Subcutaneous adipose tissue (tissue), 4 donors: Measurements from ENCODE around the gene PLCB1. TPM values are rescaled to one million over a fixed set of nuclear protein-coding genes. Genes with fewer than 3 reads are reported as not detected.

Source experiments
- total RNA-seq, 4 donors: library from RNA; depleted of rRNA; stranded (reverse); fragments of >200 nt; gene quantifications; one replicate each; pipeline ENCODE4 v1.1.0, GENCODE V29; 2016
- TF ChIP-seq, protein P1 (sequence below): fragments of 450-650 bp; IDR thresholded peaks from one replicate; pipeline ENCODE4 v1.5.1; 2016; ENCODE audit warnings: low read depth, mild to moderate bottlenecking, control low read depth, antibody characterized with exemption, moderate library complexity

The PLCB1 gene
- total RNA-seq, 4 donors from 2014 or later, result 14.1 to 26.7 (median 18.4) TPM

DNA sequence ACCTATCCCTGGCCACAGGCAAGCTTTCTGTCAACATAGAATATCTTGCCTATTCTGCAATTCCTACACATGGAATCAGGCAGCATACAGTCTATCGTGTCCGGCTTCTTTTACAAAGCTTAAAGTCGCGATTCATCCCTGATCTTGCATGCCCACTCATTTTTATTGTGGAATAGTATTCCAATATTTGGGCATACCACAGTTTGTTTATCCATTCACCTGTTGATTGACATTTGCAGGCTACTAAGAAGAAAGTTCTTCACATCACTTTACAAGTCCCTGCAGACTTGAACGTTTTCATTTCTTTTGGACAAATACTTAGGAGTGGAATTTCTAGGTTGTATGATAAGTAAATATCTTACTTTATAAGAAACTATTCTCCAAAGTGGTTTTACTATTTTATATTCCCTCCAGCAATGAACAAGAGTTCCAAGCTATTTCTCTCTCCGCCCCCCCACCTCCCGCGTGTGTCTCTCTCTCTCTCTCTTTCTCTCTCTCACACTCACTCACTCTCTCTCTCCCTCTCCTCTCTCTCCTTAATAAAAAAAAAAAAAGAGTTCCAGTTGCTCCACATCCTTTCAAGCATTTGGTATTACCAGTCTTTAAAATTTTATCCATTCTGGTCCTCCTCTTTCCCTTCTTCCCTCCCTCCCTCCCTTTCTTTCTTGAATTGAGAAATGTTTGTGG is 1.1 kb upstream of the PLCB1 start:
- TF ChIP-seq, protein P1, sequence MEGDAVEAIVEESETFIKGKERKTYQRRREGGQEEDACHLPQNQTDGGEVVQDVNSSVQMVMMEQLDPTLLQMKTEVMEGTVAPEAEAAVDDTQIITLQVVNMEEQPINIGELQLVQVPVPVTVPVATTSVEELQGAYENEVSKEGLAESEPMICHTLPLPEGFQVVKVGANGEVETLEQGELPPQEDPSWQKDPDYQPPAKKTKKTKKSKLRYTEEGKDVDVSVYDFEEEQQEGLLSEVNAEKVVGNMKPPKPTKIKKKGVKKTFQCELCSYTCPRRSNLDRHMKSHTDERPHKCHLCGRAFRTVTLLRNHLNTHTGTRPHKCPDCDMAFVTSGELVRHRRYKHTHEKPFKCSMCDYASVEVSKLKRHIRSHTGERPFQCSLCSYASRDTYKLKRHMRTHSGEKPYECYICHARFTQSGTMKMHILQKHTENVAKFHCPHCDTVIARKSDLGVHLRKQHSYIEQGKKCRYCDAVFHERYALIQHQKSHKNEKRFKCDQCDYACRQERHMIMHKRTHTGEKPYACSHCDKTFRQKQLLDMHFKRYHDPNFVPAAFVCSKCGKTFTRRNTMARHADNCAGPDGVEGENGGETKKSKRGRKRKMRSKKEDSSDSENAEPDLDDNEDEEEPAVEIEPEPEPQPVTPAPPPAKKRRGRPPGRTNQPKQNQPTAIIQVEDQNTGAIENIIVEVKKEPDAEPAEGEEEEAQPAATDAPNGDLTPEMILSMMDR, result no peak

DNA sequence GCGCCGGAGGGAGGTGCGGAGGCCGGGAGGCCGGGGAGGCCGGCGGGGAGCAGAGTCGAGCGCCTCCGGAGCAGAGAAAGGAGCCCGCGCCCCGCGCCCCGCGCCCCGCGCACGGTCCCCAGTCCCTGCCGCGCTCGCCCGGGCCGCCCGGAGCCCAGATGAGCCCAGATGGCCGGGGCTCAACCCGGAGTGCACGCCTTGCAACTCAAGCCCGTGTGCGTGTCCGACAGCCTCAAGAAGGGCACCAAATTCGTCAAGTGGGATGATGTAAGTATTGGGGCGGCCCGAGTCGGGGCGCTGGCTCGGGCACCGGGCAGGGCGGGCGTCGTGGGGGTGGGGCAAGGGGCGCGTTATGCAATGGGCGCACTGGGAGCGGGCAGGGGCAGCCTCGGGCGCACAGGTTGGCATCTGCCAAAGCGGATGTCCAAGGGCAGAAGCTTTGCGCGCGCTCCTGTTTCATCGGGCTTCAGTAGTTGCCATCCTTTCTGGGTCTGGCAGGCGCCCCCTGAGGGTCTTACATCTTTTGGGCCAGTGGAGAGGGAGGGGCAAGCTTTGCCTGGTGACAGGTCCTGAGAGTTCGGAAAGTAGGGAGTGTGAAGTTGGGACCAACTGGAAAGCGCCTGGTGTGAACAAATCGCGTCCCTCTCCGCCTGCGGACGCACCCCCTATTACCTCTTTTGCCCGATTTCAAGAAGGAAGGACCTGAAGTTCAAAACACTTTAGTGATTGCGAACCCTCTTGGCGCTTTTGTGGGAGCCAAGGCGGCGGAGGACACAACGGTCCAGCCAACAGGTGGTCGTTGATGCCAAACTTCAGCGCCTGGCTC is 631 bp downstream of the PLCB1 start:
- TF ChIP-seq, protein P1, result no peak

DNA sequence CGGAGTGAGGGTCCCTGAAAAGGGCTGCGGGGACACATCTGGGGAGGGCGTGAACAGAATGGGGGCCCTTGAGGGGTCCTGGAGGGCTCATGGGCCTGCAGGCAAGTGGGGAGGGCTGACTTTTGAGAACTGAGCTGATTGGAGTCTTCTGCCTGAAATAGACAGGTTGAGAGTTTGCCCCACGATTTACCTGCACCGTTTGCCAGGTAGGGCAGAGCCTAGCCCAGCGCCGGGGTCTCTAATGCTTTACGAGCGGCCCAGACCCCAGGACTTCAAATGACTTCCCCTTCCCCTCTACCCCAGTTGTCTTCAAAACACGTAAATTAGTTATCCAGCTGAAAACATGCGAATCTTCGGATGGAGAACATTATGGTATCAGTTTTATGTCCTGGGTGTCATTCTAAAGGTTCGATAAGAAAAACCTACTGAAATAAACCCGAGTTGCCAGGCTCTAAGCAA is 1.3 kb downstream of the PLCB1 start:
- TF ChIP-seq, protein P1, result no peak

DNA sequence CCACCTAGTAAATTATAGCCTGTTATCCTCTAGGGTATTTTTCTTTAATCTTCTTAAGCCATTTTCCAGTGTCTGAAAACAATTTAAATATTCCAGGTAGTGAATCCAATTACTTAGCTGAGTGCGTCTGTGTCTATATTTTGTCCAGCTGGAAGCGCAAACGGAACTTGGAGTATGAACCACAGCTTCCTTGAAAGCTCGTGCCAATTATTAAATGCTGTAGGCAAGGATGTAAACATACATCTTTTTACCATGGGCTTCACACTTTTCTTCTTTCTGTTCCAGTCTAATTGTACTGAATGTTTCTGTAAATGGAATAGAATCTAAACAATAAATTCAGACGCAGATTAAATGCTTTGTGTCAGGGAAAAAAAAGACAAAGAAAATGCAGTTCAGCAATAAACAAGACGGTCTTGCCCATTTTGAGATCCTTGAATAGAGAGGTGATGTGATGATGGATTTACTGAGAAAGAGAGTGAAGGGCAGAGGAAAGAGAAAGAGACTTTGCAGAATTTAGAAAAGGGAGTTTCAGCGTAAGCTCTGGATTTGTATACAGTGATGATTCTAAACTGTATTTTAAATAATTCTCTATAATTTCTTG is 1.9 kb downstream of the PLCB1 start:
- TF ChIP-seq, protein P1, result no peak

DNA sequence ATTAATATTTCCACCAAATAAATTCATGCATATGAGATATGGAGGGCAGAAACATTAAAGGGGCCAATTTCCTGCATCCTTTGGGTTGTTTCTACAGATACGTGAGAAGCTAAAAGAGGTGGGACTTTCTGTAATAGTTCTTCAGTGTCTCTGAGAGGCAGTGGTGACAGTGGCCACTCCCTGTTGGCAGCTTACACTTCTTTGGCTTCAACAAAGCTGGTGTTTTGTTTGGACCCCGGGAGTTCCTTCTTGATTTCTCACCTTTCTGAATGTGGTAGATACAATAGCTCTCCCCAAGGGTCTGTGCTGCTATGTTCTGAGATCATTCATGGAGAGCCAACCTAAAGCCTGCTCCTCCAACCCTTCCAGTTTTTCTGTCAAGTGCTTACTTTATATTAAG is 7.8 kb downstream of the PLCB1 start:
- TF ChIP-seq, protein P1, result no peak

DNA sequence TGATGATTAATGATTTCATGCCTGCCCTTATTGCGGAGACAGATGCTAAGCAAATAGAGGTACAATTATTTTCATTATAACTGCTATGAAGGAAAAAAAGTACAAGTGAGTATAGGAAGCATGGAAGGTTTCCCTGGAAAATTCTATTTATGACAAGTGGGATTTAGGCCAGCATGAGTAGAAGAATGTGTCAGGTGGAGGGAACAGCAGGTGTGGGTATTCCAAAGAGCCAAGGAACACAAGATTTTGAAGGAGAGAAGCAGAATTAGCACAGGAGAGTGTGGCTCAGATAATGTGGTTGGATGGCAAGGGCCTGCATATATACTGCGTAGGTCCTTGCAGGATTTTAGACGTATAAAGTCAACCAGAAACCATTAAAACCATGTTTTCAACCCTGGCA is 11.4 kb downstream of the PLCB1 start:
- TF ChIP-seq, protein P1, result no peak
